ENCODE results near the gene MCMBP. TPM values are rescaled to one million over a fixed set of nuclear protein-coding genes. Genes with fewer than 3 reads are reported as not detected.

The MCMBP gene
- total RNA-seq, 1 donor from 2014 or later: 43.4 TPM

DNA sequence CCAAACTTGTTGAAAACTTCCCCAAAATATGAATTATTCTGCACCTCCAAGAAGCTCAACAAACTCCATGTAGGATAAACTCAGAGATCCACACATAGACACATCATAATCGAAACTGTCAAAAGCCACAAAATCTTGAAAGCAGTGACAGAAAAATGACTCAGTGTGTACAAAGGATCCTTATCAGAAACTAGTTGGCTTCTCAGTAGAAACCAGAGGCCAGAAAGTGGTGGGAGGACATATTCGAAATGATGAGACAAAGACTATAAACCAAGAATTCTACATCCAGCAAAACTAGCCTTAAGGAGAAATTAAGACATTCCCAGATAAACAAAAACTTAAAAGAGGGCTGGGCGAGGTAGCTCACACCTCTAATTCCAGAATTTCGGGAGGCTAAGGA lies 38.5 kb downstream of the MCMBP start:
- TF ChIP-seq, protein P1, sequence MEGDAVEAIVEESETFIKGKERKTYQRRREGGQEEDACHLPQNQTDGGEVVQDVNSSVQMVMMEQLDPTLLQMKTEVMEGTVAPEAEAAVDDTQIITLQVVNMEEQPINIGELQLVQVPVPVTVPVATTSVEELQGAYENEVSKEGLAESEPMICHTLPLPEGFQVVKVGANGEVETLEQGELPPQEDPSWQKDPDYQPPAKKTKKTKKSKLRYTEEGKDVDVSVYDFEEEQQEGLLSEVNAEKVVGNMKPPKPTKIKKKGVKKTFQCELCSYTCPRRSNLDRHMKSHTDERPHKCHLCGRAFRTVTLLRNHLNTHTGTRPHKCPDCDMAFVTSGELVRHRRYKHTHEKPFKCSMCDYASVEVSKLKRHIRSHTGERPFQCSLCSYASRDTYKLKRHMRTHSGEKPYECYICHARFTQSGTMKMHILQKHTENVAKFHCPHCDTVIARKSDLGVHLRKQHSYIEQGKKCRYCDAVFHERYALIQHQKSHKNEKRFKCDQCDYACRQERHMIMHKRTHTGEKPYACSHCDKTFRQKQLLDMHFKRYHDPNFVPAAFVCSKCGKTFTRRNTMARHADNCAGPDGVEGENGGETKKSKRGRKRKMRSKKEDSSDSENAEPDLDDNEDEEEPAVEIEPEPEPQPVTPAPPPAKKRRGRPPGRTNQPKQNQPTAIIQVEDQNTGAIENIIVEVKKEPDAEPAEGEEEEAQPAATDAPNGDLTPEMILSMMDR (IDR thresholded peaks at IDR 0.05; ENCODE audit: insufficient read depth, low read length, severe bottlenecking): no peak
- Histone ChIP-seq H3K4me3 (ENCODE audit: low read depth, low read length) (no peak overlapping the region), H3K36me3 (ENCODE audit: control insufficient read depth, insufficient read depth, low read length) (peaks cover 24% of the 10 kb centered on the region), H3K27me3 (ENCODE audit: control insufficient read depth, insufficient read depth, low read length) (no peaks in the 10 kb centered on the region)
- FAIRE-seq: no peak
- DNase-seq (ENCODE audit: low read depth): peak; percentile 25

DNA sequence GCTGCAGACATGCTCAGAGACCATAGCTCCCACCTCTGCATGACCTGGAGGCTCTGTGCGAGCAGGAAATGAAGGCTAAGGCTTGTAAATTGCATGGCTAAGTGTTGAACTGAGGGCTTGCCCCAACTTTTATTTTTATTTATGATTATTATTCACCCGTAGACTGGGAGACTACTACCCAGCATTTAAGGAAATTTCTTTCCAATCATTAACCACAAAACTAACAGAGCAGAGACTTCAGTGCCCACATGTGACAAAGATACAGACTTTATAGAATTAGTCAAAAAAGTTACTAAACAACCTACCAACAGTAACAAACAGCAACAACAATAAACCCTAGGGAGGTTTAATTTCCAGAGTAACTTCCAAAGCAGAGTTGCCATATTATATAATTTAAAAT lies 39.7 kb downstream of the MCMBP start:
- H3K4me3 ChIP-seq (ENCODE audit: low read depth, low read length): no peak overlapping the region
- TF ChIP-seq, protein P1 (IDR thresholded peaks at IDR 0.05; ENCODE audit: insufficient read depth, low read length, severe bottlenecking): no peak
- H3K27me3 ChIP-seq (ENCODE audit: control insufficient read depth, insufficient read depth, low read length): no peaks in the 10 kb centered on the region
- no peak for FAIRE-seq
- H3K36me3 ChIP-seq (ENCODE audit: control insufficient read depth, insufficient read depth, low read length): peaks cover 19% of the 10 kb centered on the region
- DNase-seq (ENCODE audit: low read depth): no peak

DNA sequence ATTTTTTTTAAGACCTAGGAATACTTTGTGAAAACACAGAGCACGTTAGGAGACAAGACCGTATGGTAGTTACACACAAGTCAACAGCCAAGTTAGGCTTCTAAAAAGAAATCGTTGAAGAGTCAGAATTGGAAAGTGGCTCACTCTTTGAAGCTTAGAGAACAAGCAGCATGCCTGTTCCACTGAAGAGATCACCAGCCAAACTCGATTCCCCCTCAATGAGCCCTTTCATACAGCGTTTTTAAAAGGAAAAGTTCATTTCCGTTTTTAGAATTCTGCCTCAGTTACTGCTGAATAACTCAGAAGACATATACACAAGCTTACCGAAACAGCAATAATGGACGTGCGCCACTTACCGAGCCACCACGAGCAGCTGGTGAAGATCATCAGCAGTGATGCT lies 41.0 kb downstream of the MCMBP start:
- peaks cover 16% of the 10 kb centered on the region for H3K36me3 ChIP-seq (ENCODE audit: control insufficient read depth, insufficient read depth, low read length)
- no peak for FAIRE-seq

GRCh38 chr10:119830851-119831250 lies 41.8 kb downstream of the MCMBP start:
- TF ChIP-seq, protein P1 (IDR thresholded peaks at IDR 0.05; ENCODE audit: insufficient read depth, low read length, severe bottlenecking): no peak
- Histone ChIP-seq H3K4me3 (ENCODE audit: low read depth, low read length) (no peak overlapping the region), H3K36me3 (ENCODE audit: control insufficient read depth, insufficient read depth, low read length) (peaks cover 13% of the 10 kb centered on the region), H3K27me3 (ENCODE audit: control insufficient read depth, insufficient read depth, low read length) (no peaks in the 10 kb centered on the region)
- DNase-seq (ENCODE audit: low read depth): no peak
- peak; percentile 28 for FAIRE-seq

More for the DNA sequence above, 41.0 kb downstream of the MCMBP start:
- no peak for DNase-seq (ENCODE audit: low read depth)
- no peak overlapping the region for H3K4me3 ChIP-seq (ENCODE audit: low read depth, low read length)
- TF ChIP-seq, protein P1 (IDR thresholded peaks at IDR 0.05; ENCODE audit: insufficient read depth, low read length, severe bottlenecking): no peak
- H3K27me3 ChIP-seq (ENCODE audit: control insufficient read depth, insufficient read depth, low read length): no peaks in the 10 kb centered on the region

GRCh38 chr10:119829429-119829828 lies 43.2 kb downstream of the MCMBP start:
- DNase-seq (ENCODE audit: low read depth) (no peak), FAIRE-seq (no peak)
- Histone ChIP-seq H3K36me3 (ENCODE audit: control insufficient read depth, insufficient read depth, low read length) (peaks cover 9% of the 10 kb centered on the region), H3K4me3 (ENCODE audit: low read depth, low read length) (no peak overlapping the region), H3K27me3 (ENCODE audit: control insufficient read depth, insufficient read depth, low read length) (no peaks in the 10 kb centered on the region)
- TF ChIP-seq, protein P1 (IDR thresholded peaks at IDR 0.05; ENCODE audit: insufficient read depth, low read length, severe bottlenecking): no peak

- TF ChIP-seq, protein P1 (IDR thresholded peaks at IDR 0.05; ENCODE audit: insufficient read depth, low read length, severe bottlenecking): no peak
- Histone ChIP-seq H3K36me3 (ENCODE audit: control insufficient read depth, insufficient read depth, low read length) (peaks cover 4% of the 10 kb centered on the region), H3K27me3 (ENCODE audit: control insufficient read depth, insufficient read depth, low read length) (no peaks in the 10 kb centered on the region), H3K4me3 (ENCODE audit: low read depth, low read length) (no peak overlapping the region)
- FAIRE-seq: no peak
- no peak for DNase-seq (ENCODE audit: low read depth)
These were observed 45.2 kb downstream of the MCMBP start for GRCh38 chr10:119827430-119827829.
